Esophagus squamous epithelium (tissue), 5 donors: Measurements from ENCODE around the gene MAPK8IP3. TPM values are rescaled to one million over a fixed set of nuclear protein-coding genes. Genes with fewer than 3 reads are reported as not detected.

ENCODE experiments used
- DNase-seq: peaks from one replicate; lab custom pipeline; 2025; lab: John Stamatoyannopoulos, UW
- H3K27ac ChIP-seq, 4 donors: fragments of 200-600 bp; sonication (generic); one replicate each; pipeline ENCODE4 v1.5.1; 2016 to 2019; ENCODE audit warnings: mild to moderate bottlenecking in 1 of 4
- H3K27me3 ChIP-seq, 4 donors: fragments of 200-600 bp; sonication (generic); 1 replicate in 3 of 4; 2 replicates in 1 of 4; pipeline versions ENCODE4 v1.5.1 to v1.6.0; 2017 to 2021; ENCODE audit warnings: antibody characterized with exemption in 1 of 4
- H3K36me3 ChIP-seq, 3 donors: fragments of 200-600 bp; sonication (generic); one replicate each; pipeline ENCODE4 v1.5.1; 2016 to 2019
- H3K4me1 ChIP-seq, 3 donors: fragments of 200-600 bp; sonication (generic); one replicate each; pipeline ENCODE4 v1.5.1; 2017 to 2019
- H3K4me3 ChIP-seq, 4 donors: fragments of 200-600 bp; sonication (generic); 1 replicate in 3 of 4; 2 replicates in 1 of 4; pipeline ENCODE4 v1.5.1; 2016 to 2019; ENCODE audit warnings: mild to moderate bottlenecking in 2 of 4, moderate library complexity in 1 of 4
- H3K9me3 ChIP-seq, 3 donors: fragments of 200-600 bp; sonication (generic); one replicate each; pipeline ENCODE4 v1.5.1; 2016 to 2019
- CTCF ChIP-seq, 6 experiments: fragments of 450-650 bp in 4 of 6; fragments of 200-600 bp in 2 of 6; sonication (generic) in 2 of 6; IDR thresholded peaks; one replicate each; pipeline ENCODE4 v1.5.1; 2016 to 2019; ENCODE audit warnings: antibody characterized with exemption in 6 of 6, mild to moderate bottlenecking in 4 of 6, moderate library complexity in 4 of 6
- POLR2A ChIP-seq, 4 donors: fragments of 450-650 bp; IDR thresholded peaks; one replicate each; pipeline ENCODE4 v1.6.1; 2017; ENCODE audit warnings: antibody characterized with exemption in 4 of 4, mild to moderate bottlenecking in 4 of 4, moderate library complexity in 3 of 4
- WGBS, 2 donors: methylation state at CpG; one replicate each; pipeline ENCODE4 v1.1.5; 2018; 5-methylcytosine and 5-hydroxymethylcytosine counted together
- intact Hi-C: fragments of 100-400 bp; cut with DNase I; formaldehyde crosslinking; loops from one replicate; pipeline ENCODE4 v1.15.0; 2022
- total RNA-seq, 4 donors: library from RNA; depleted of rRNA; stranded (reverse); fragments of >200 nt; gene quantifications; one replicate each; pipeline ENCODE4 v1.1.0, GENCODE V29; 2016
- donor health status: DM: yes; HTN: yes; CAD: no.

Gene MAPK8IP3
- total RNA-seq, 4 donors from 2014 or later = 8.6 to 37.6 (median 24.7) TPM

- WGBS, 2 donors = 75 to 95% methylated on average over 2 to 4 of the region's 59 CpGs
- Histone ChIP-seq H3K36me3 (peaks cover 0 to 55% (median 8%) of the 10 kb centered on the region in 3 donors), H3K27me3 (no peaks in the 10 kb centered on the region), H3K9me3 (no peaks in the 10 kb centered on the region), H3K4me1 (peaks cover 7 to 39% (median 9%) of the 10 kb centered on the region in 3 donors), H3K27ac (no peak overlapping the region), H3K4me3 (no peak overlapping the region)
- TF ChIP-seq CTCF (IDR thresholded peaks at IDR 0.05) = no peak
- no peak for TF ChIP-seq POLR2A (IDR thresholded peaks at IDR 0.05)
- no peak for DNase-seq
- intact Hi-C loops = no loop called here
These were observed 86.2 kb downstream of the MAPK8IP3 start for GRCh38 chr16:1791943-1792812.

DNA sequence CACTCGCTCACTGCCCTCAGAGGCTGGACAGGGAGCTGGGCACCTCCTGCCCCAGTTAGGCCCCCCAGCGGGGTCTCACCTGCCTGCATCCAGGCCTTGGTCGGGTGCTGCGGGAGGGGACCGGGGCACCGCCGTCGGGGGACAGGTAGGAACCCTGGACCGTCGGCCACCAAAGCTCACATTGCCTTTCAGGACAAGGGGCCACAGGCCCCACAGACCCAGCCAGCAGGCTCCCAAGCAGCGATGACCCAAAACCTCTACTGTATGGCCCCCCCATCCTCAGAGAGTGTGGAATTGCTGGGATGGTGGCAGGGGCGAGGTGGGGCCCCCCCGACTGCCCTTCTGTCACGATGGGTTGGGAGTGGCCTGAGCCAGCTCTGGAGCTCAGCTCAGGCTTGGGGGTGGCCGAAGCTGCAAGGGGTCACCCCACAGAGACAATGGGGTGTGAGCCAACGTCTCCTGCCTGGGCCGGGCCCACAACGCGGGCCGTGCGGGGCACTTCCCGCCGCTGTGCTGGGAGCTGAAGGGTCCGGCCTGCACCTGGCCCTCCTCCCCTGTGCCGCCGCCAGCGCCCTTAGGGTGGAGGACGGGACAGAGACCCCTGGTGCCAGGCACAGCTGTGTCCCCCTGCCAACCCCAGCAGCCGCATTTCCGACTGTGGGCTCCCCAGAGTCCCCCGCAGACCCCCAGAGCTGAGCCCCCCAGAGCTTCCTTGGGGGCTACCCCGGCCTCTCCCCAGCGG, 87.0 kb downstream of the MAPK8IP3 start:
- no peak for TF ChIP-seq POLR2A (IDR thresholded peaks at IDR 0.05)
- no peak for TF ChIP-seq CTCF (IDR thresholded peaks at IDR 0.05)
- intact Hi-C loops = no loop called here
- no peak overlapping the region for H3K4me3 ChIP-seq
- DNase-seq = no peak
- peaks cover 0 to 6% (median 0%) of the 10 kb centered on the region in 3 donors for H3K9me3 ChIP-seq
- no peaks in the 10 kb centered on the region for H3K27me3 ChIP-seq
- 87% methylated on average over 3 of the region's 33 CpGs; no CpG with 5 or more reads in 1 of the 2 donors for WGBS, 2 donors
- H3K27ac ChIP-seq = no peak overlapping the region
- H3K36me3 ChIP-seq = peaks cover 0 to 47% (median 4%) of the 10 kb centered on the region in 3 donors
- peaks cover 7 to 32% (median 9%) of the 10 kb centered on the region in 3 donors for H3K4me1 ChIP-seq

GRCh38 chr16:1793578-1794220, 87.7 kb downstream of the MAPK8IP3 start, which contains the start of gene IGFALS:
Gene IGFALS, minus strand, starts transcription at chr16:1793705. Its CDS starts 53 bp downstream, at chr16:1793652.
- no peak for DNase-seq
- 30% methylated on average over 2 of the region's 28 CpGs; no CpG with 5 or more reads in 1 of the 2 donors for WGBS, 2 donors
- Histone ChIP-seq H3K27me3 (no peaks in the 10 kb centered on the region), H3K4me1 (peaks cover 6 to 25% (median 7%) of the 10 kb centered on the region in 3 donors), H3K27ac (no peak within 1 kb of the TSS), H3K36me3 (peaks cover 0 to 40% (median 2%) of the 10 kb centered on the region in 3 donors), H3K9me3 (peaks cover 0 to 13% (median 0%) of the 10 kb centered on the region in 3 donors), H3K4me3 (no peak within 1 kb of the TSS)
- intact Hi-C loops = no loop called here
- TF ChIP-seq POLR2A (IDR thresholded peaks at IDR 0.05) = no peak
- TF ChIP-seq CTCF (IDR thresholded peaks at IDR 0.05) = no peak

DNA sequence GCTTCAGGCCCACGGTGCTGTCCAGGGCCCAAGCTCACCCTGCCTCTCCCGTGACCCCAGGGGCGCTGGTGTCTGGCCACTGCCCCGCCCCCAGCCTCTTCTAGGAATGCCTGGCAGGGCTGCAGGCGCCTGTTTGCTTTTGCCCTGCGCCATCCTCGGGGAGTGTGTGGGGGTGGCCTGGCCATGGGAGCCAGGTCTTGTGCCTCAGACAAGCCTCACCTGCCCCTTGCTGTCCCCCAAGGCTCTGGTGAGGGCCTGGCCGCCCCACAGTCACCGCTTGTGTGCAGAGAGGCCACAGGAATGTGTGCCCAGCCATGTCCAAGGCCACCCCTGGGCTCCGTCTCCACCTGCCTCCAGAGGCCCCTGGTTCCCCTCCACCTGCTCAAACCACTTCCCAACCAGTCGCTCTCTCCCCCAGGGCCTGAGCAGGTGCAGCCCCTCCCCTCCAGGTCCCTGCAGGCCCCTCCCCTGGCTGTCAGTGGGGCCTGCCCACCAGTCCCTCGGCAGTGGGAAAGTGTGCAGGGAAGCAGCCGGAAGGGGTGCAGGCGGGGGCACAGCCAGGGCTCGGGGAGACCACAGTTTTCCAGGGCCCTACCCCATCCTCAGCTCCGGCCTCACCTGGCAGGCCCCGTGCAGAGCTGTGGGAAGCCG, 88.4 kb downstream of the MAPK8IP3 start:
- WGBS, 2 donors = 53 to 80% methylated on average over 2 to 4 of the region's 18 CpGs
- H3K4me3 ChIP-seq = no peak overlapping the region
- intact Hi-C loops = no loop called here
- peaks cover 0 to 15% (median 0%) of the 10 kb centered on the region in 3 donors for H3K9me3 ChIP-seq
- DNase-seq = no peak
- TF ChIP-seq CTCF (IDR thresholded peaks at IDR 0.05) (no peak), POLR2A (IDR thresholded peaks at IDR 0.05) (no peak)
- peaks cover 0 to 34% (median 0%) of the 10 kb centered on the region in 3 donors for H3K36me3 ChIP-seq
- no peaks in the 10 kb centered on the region for H3K27me3 ChIP-seq
- H3K4me1 ChIP-seq = peaks cover 0 to 19% (median 2%) of the 10 kb centered on the region in 3 donors
- H3K27ac ChIP-seq = no peak overlapping the region
